Aorta (tissue), 5 donors: Measurements from ENCODE around the gene DNAH8. TPM values are rescaled to one million over a fixed set of nuclear protein-coding genes. Genes with fewer than 3 reads are reported as not detected.

Experiments used
- ATAC-seq: fragments of 200-7000 bp; cut with Tn5 transposase; one replicate; pipeline ENCODE4 v1.9.1; 2022; ENCODE audit warnings: moderate library complexity; ENCODE audit not compliant: low FRiP score
- DNase-seq, 2 donors: peaks; one replicate each; pipeline ENCODE4 v3.0.0-alpha.2; 2020
- H3K27ac ChIP-seq, 2 donors: one replicate each; pipeline ENCODE4 v1.5.1; 2013; ENCODE audit warnings: low read length in 2 of 2, mild to moderate bottlenecking in 2 of 2, moderate library complexity in 2 of 2, control low read depth in 1 of 2, inconsistent platforms in 1 of 2, low read depth in 1 of 2
- H3K27me3 ChIP-seq, 2 donors: one replicate each; pipeline ENCODE4 v1.6.1; 2013; ENCODE audit warnings: control low read depth in 1 of 2, low read length in 1 of 2, mild to moderate bottlenecking in 1 of 2, moderate library complexity in 1 of 2; ENCODE audit not compliant: insufficient read depth in 2 of 2, control insufficient read depth in 1 of 2
- H3K36me3 ChIP-seq, 2 donors: one replicate each; pipeline ENCODE4 v1.6.1; 2013; ENCODE audit warnings: control low read depth in 1 of 2, low read length in 1 of 2, mild to moderate bottlenecking in 1 of 2; ENCODE audit not compliant: insufficient read depth in 2 of 2, control insufficient read depth in 1 of 2
- H3K4me1 ChIP-seq, 2 donors: one replicate each; pipeline ENCODE4 v1.6.1; 2013; ENCODE audit warnings: low read length in 2 of 2, control low read depth in 1 of 2, mild to moderate bottlenecking in 1 of 2, moderate library complexity in 1 of 2; ENCODE audit not compliant: insufficient read depth in 2 of 2, control insufficient read depth in 1 of 2
- H3K4me3 ChIP-seq, 2 donors: one replicate each; pipeline ENCODE4 v1.5.1; 2013; ENCODE audit warnings: low read length in 2 of 2, control low read depth in 1 of 2, mild to moderate bottlenecking in 1 of 2
- H3K9me3 ChIP-seq: one replicate; pipeline ENCODE4 v1.6.1; 2013; ENCODE audit warnings: mild to moderate bottlenecking, low read length; ENCODE audit not compliant: control insufficient read depth
- WGBS, 2 donors: extraction: QIAGEN DNeasy Blood & Tissue Kit; methylation state at CpG; one replicate each; pipeline ENCODE4 v1.1.7; 2013; 5-methylcytosine and 5-hydroxymethylcytosine counted together
- intact Hi-C, 2 donors: fragments of 100-400 bp; cut with DNase I; formaldehyde crosslinking; loops; one replicate each; pipeline versions ENCODE4 v1.14.2 to v1.15.0; 2022
- polyA plus RNA-seq, 2 donors: library from polyadenylated mRNA; stranded (reverse); fragments of 200-250 nt; gene quantifications; one replicate each; pipeline ENCODE4 v1.2.3, GENCODE V29; 2013
- total RNA-seq, 2 donors: library from RNA; stranded (reverse); fragmentation: NEBNext Ultra II Directional; extraction: Animal tissue kit (Norgen Biotek cat#: 25700); gene quantifications; one replicate each; pipeline ENCODE4 v1.2.1, GENCODE V29; 2021
- donor health status: healthy with polysubstance abuse.
- donor health status: Bipolar disorder and iron deficiency.
- donor health status: DM: no; HTN: no; CAD: no.
- donor health status: DM: no; HTN: no; CAD: no.
- donor health status: DM: yes; HTN: yes; CAD: no.

The DNAH8 gene
- total and polyA plus RNA-seq, 4 donors, result under 0.01 to 0.03 (median 0.03) TPM; not detected in 1

- 72 to 79% methylated on average over 6 of the region's 6 CpGs for WGBS, 2 donors
- no peak for ATAC-seq
- Histone ChIP-seq H3K27me3 (no peaks in the 10 kb centered on the region), H3K4me1 (no peaks in the 10 kb centered on the region), H3K36me3 (no peaks in the 10 kb centered on the region), H3K4me3 (no peak overlapping the region), H3K9me3 (no peaks in the 10 kb centered on the region), H3K27ac (no peak overlapping the region)
- peak in 1 of 2 donors; percentile 19 for DNase-seq
- intact Hi-C loops, result no loop called here
Measured at GRCh38 chr6:39061182-39061581, 346.1 kb downstream of the DNAH8 start.

- intact Hi-C loops, result no loop called here
- no peaks in the 10 kb centered on the region for H3K36me3 ChIP-seq
- ATAC-seq (no peak), DNase-seq (no peak)
- no peaks in the 10 kb centered on the region for H3K27me3 ChIP-seq
- H3K4me1 ChIP-seq, result no peaks in the 10 kb centered on the region
- no peak overlapping the region for H3K4me3 ChIP-seq
- WGBS, 2 donors, result 85 to 89% methylated on average over 3 of the region's 3 CpGs
- H3K27ac ChIP-seq, result no peak overlapping the region
- no peaks in the 10 kb centered on the region for H3K9me3 ChIP-seq
Measured at GRCh38 chr6:39061588-39061987, 346.5 kb downstream of the DNAH8 start.

GRCh38 chr6:39062014-39062740, 347.1 kb downstream of the DNAH8 start:
- Histone ChIP-seq H3K36me3 (no peaks in the 10 kb centered on the region), H3K27me3 (no peaks in the 10 kb centered on the region), H3K9me3 (no peaks in the 10 kb centered on the region), H3K4me1 (no peaks in the 10 kb centered on the region), H3K27ac (no peak overlapping the region), H3K4me3 (no peak overlapping the region)
- ATAC-seq (no peak), DNase-seq (peak in 1 of 2 donors; percentile 42)
- WGBS, 2 donors, result 43 to 53% methylated on average over 10 of the region's 10 CpGs
- intact Hi-C loops, result no loop called here

- H3K27ac ChIP-seq, result no peak overlapping the region
- ATAC-seq, result no peak
- WGBS, 2 donors, result 50 to 55% methylated on average over 1 of the region's 1 CpG
Measured at GRCh38 chr6:39063526-39063925, 348.4 kb downstream of the DNAH8 start.

DNA sequence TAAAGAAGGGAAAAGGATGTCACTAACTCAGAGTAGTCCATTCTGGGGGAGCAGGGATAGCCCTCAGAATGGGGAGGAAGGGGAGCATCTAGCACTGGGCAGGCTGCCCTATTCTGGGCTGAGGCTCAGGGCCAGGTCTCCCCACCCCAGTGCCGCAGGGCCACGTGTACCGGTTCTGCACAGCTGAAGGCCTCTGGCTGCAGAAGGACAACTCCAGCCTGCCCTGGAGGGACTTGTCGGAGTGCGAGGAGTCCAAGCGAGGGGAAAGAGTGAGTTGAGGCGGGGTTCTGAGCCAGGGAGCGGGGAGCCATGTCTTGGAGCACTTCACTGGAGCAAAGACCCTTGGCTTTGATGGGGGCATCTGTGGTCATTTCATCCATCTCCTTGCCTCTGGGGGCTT, 350.4 kb downstream of the DNAH8 start:
- Histone ChIP-seq H3K9me3 (no peaks in the 10 kb centered on the region), H3K4me3 (no peak overlapping the region), H3K27me3 (no peaks in the 10 kb centered on the region), H3K4me1 (no peaks in the 10 kb centered on the region), H3K36me3 (no peaks in the 10 kb centered on the region), H3K27ac (no peak overlapping the region)
- ATAC-seq (no peak), DNase-seq (peak in 1 of 2 donors; percentile 57)
- intact Hi-C loops, result no loop called here
- WGBS, 2 donors, result 71% methylated on average over 8 of the region's 8 CpGs

More at GRCh38 chr6:39063526-39063925, 348.4 kb downstream of the DNAH8 start:
- intact Hi-C loops, result no loop called here
- no peaks in the 10 kb centered on the region for H3K27me3 ChIP-seq
- no peaks in the 10 kb centered on the region for H3K4me1 ChIP-seq
- H3K9me3 ChIP-seq, result no peaks in the 10 kb centered on the region
- no peak overlapping the region for H3K4me3 ChIP-seq
- peak in 1 of 2 donors; percentile 19 for DNase-seq
- no peaks in the 10 kb centered on the region for H3K36me3 ChIP-seq

DNA sequence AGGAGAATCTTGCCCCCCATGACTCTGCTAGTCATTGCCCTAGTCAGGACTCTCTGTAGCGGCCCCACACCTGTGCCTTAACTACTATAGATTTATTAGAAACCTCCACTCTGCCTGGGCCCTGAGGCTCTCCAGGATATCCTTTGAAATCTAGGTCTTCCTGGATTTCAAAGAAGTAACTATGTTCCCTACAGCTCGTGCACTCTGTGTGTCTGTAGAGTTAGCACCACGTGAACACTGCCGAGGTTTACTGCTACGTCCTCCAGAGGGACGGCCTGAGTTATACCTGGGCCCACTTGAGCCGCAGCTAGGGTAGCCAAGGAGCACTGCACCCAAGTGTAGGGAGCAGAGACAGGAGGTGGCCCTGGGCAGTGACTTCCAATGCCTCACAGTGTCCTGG, 353.3 kb downstream of the DNAH8 start:
- Histone ChIP-seq H3K36me3 (no peaks in the 10 kb centered on the region), H3K4me1 (no peaks in the 10 kb centered on the region), H3K27ac (no peak overlapping the region), H3K9me3 (no peaks in the 10 kb centered on the region), H3K27me3 (no peaks in the 10 kb centered on the region), H3K4me3 (no peak overlapping the region)
- ATAC-seq (peak; percentile 40), DNase-seq (peak in 1 of 2 donors; percentile 45)
- intact Hi-C loops, result no loop called here
- WGBS, 2 donors, result 76 to 82% methylated on average over 7 of the region's 7 CpGs

GRCh38 chr6:39072830-39073229, 357.7 kb downstream of the DNAH8 start:
- intact Hi-C loops, result no loop called here
- Histone ChIP-seq H3K4me1 (no peaks in the 10 kb centered on the region), H3K9me3 (no peaks in the 10 kb centered on the region), H3K36me3 (no peaks in the 10 kb centered on the region), H3K27me3 (no peaks in the 10 kb centered on the region), H3K4me3 (no peak overlapping the region), H3K27ac (no peak overlapping the region)
- ATAC-seq (no peak), DNase-seq (peak in 1 of 2 donors; percentile 47)
- 95 to 96% methylated on average over 9 of the region's 9 CpGs for WGBS, 2 donors

DNA sequence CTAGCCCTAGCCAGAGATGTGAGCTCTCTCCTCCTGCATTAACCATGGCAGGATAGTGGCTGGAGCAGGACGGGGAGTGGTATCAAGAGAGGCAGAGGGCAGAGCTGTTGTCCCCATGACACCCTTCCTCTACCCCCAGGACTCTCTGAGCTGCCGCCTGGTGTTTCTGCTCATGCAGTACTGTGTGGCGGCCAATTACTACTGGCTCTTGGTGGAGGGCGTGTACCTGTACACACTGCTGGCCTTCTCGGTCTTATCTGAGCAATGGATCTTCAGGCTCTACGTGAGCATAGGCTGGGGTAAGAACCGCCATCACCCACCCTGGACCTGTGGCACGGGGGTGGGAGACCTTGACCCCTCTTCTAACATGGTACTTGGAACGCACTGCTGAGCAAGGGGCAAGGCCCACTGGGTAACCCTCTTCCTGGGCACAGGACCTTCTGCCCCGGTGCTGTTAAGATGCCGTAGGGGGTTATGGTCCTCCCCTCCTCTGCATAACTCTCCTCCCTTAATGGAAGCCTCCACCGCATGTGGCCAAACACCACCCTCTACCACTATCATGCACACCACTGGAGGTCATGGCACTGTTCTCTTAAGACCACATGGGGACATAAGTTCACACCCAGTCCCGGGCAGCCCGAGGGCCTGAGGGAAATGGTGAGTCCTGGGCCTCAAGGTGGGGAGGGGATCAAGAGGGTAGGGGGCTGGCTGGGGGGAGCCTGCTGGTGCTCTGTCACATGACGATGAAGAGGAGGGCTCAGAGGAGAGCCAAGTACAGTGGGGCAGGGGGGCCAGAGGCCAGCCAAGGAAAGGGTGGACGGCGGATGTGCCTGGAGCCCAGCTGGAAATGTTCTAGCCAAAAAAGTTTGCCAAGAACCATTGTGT, 358.6 kb downstream of the DNAH8 start:
- ATAC-seq (no peak), DNase-seq (no peak)
- H3K27ac ChIP-seq, result no peak overlapping the region
- H3K27me3 ChIP-seq, result no peaks in the 10 kb centered on the region
- H3K36me3 ChIP-seq, result no peaks in the 10 kb centered on the region
- H3K9me3 ChIP-seq, result no peaks in the 10 kb centered on the region
- intact Hi-C loops, result no loop called here
- H3K4me3 ChIP-seq, result no peak overlapping the region
- WGBS, 2 donors, result 81 to 84% methylated on average over 17 of the region's 17 CpGs
- H3K4me1 ChIP-seq, result no peaks in the 10 kb centered on the region
